Spleen (tissue), 11 donors: ENCODE results near the gene RYR3. TPM values are rescaled to one million over a fixed set of nuclear protein-coding genes. Genes with fewer than 3 reads are reported as not detected.

ENCODE experiments used
- DNase-seq: peaks from one replicate; pipeline ENCODE4 v3.0.0-alpha.2; 2020
- H3K27ac ChIP-seq, 8 donors: fragments of 200-600 bp; sonication (generic) in 7 of 8; 1 replicate in 4 of 8; 2 replicates in 4 of 8; pipeline versions ENCODE4 v1.5.0 to v1.8.0; 2016 to 2021; ENCODE audit warnings: inconsistent platforms in 4 of 8, mild to moderate bottlenecking in 4 of 8, moderate library complexity in 1 of 8
- H3K27me3 ChIP-seq, 7 donors: fragments of 200-600 bp; sonication (generic) in 6 of 7; replicated peaks in 1 of 7; 1 replicate in 4 of 7; 2 replicates in 3 of 7; pipeline versions ENCODE4 v1.5.0 to v1.8.0; 2016 to 2021; ENCODE audit warnings: inconsistent platforms in 3 of 7, mild to moderate bottlenecking in 1 of 7
- H3K36me3 ChIP-seq, 6 donors: fragments of 200-600 bp; sonication (generic) in 5 of 6; 1 replicate in 4 of 6; 2 replicates in 2 of 6; pipeline versions ENCODE4 v1.5.0 to v1.8.0; 2016 to 2021; ENCODE audit warnings: inconsistent platforms in 2 of 6
- H3K4me1 ChIP-seq, 6 donors: fragments of 200-600 bp; sonication (generic) in 5 of 6; 1 replicate in 3 of 6; 2 replicates in 3 of 6; pipeline versions ENCODE4 v1.5.0 to v1.8.0; 2016 to 2021; ENCODE audit warnings: inconsistent platforms in 3 of 6
- H3K4me3 ChIP-seq, 8 donors: fragments of 200-600 bp; sonication (generic) in 7 of 8; 1 replicate in 4 of 8; 2 replicates in 4 of 8; pipeline versions ENCODE4 v1.5.0 to v1.8.0; 2016 to 2021; ENCODE audit warnings: inconsistent platforms in 4 of 8, mild to moderate bottlenecking in 4 of 8, moderate library complexity in 2 of 8
- H3K9me3 ChIP-seq, 8 donors: fragments of 200-600 bp; sonication (generic) in 7 of 8; 1 replicate in 4 of 8; 2 replicates in 4 of 8; pipeline versions ENCODE4 v1.5.0 to v1.8.0; 2016 to 2021; ENCODE audit warnings: inconsistent platforms in 4 of 8
- CTCF ChIP-seq, 11 experiments: fragments of 200-600 bp in 7 of 11; fragments of 450-650 bp in 4 of 11; sonication (generic) in 4 of 11; IDR thresholded peaks in 8 of 11; conservative IDR thresholded peaks in 3 of 11; 1 replicate in 7 of 11; 2 replicates in 4 of 11; pipeline versions ENCODE4 v1.4.0 to v1.8.0; 2016 to 2021; ENCODE audit warnings: antibody characterized with exemption in 11 of 11, inconsistent platforms in 4 of 11, mild to moderate bottlenecking in 1 of 11
- POLR2A ChIP-seq, 3 donors: fragments of 450-650 bp; IDR thresholded peaks; one replicate each; pipeline ENCODE4 v1.5.1; 2017; ENCODE audit warnings: antibody characterized with exemption in 3 of 3, mild to moderate bottlenecking in 1 of 3
- POLR2AphosphoS5 ChIP-seq, 3 donors: sonication (generic); formaldehyde crosslinking; IDR thresholded peaks; one replicate each; pipeline ENCODE4 v1.5.1; 2017; ENCODE audit warnings: antibody characterized with exemption in 3 of 3
- WGBS, 5 donors: extraction: QIAGEN DNeasy Blood & Tissue Kit in 3 of 5; methylation state at CpG; one replicate each; pipeline versions ENCODE4 v1.1.5 to v1.1.7; 2013 to 2018; 5-methylcytosine and 5-hydroxymethylcytosine counted together
- intact Hi-C: fragments of 100-400 bp; cut with DNase I; formaldehyde crosslinking; loops from one replicate; pipeline ENCODE4 v1.15.0; 2023; ENCODE audit warnings: low total_unique reads
- polyA plus RNA-seq, 3 donors: library from polyadenylated mRNA; stranded (reverse); fragments of 200-250 nt; gene quantifications; one replicate each; pipeline ENCODE4 v1.2.1, GENCODE V29; 2013
- total RNA-seq, 7 donors: library from RNA; depleted of rRNA in 3 of 7; stranded (reverse); fragments of >200 nt in 3 of 7; fragmentation: NEBNext Ultra II Directional in 4 of 7; extraction: Animal tissue kit (Norgen Biotek cat#: 25700) in 4 of 7; gene quantifications; one replicate each; pipeline versions ENCODE4 v1.1.0 to v1.2.1, GENCODE V29; 2016 to 2021
- donor health status: healthy with polysubstance abuse.
- donor health status: DM: no; HTN: no; CAD: no; lungs with moderate emphysema.
- donor health status: DM: no; HTN: no; CAD: no.
- donor health status: Bipolar disorder and iron deficiency.
- donor health status: healthy.
- donor health status: DM: no; HTN: no; CAD: no.
- donor health status: DM: yes; HTN: yes; CAD: no.

Gene RYR3
- total and polyA plus RNA-seq, 10 donors: 0.11 to 5.9 (median 1.3) TPM

GRCh38 chr15:33788906-33789540, 478.3 kb downstream of the RYR3 start:
- intact Hi-C loops: no loop called here
- WGBS, 5 donors: 11 to 17% (median 16%) methylated on average over 9 of the region's 9 CpGs

GRCh38 chr15:33794453-33794852, 483.7 kb downstream of the RYR3 start:
- no peaks in the 10 kb centered on the region for H3K36me3 ChIP-seq
- H3K27ac ChIP-seq: no peak overlapping the region
- no peaks in the 10 kb centered on the region for H3K27me3 ChIP-seq
- DNase-seq: no peak
- 84 to 90% (median 86%) methylated on average over 5 of the region's 5 CpGs for WGBS, 5 donors
- no peaks in the 10 kb centered on the region for H3K4me1 ChIP-seq
- no peak overlapping the region for H3K4me3 ChIP-seq
- no peak for TF ChIP-seq POLR2A (IDR thresholded peaks at IDR 0.05)
- no peak for TF ChIP-seq CTCF (IDR thresholded peaks at IDR 0.05 in 8 of 11, conservative IDR thresholded peaks at IDR 0.05 in 3 of 11)
- no peak for TF ChIP-seq POLR2AphosphoS5 (IDR thresholded peaks at IDR 0.05)
- intact Hi-C loops: no loop called here
- H3K9me3 ChIP-seq: no peaks in the 10 kb centered on the region

More at GRCh38 chr15:33788906-33789540, 478.3 kb downstream of the RYR3 start:
- Histone ChIP-seq H3K27ac (no peak overlapping the region), H3K27me3 (no peaks in the 10 kb centered on the region), H3K36me3 (no peaks in the 10 kb centered on the region), H3K4me3 (no peak overlapping the region), H3K9me3 (no peaks in the 10 kb centered on the region), H3K4me1 (no peaks in the 10 kb centered on the region)
- no peak for TF ChIP-seq POLR2AphosphoS5 (IDR thresholded peaks at IDR 0.05)
- no peak for TF ChIP-seq POLR2A (IDR thresholded peaks at IDR 0.05)
- no peak for TF ChIP-seq CTCF (IDR thresholded peaks at IDR 0.05 in 8 of 11, conservative IDR thresholded peaks at IDR 0.05 in 3 of 11)
- no peak for DNase-seq

GRCh38 chr15:33795070-33795469, 484.3 kb downstream of the RYR3 start:
- no peaks in the 10 kb centered on the region for H3K9me3 ChIP-seq
- intact Hi-C loops: no loop called here
- TF ChIP-seq CTCF (IDR thresholded peaks at IDR 0.05 in 8 of 11, conservative IDR thresholded peaks at IDR 0.05 in 3 of 11): no peak
- TF ChIP-seq POLR2A (IDR thresholded peaks at IDR 0.05): no peak
- no peak for TF ChIP-seq POLR2AphosphoS5 (IDR thresholded peaks at IDR 0.05)
- DNase-seq: no peak
- no peaks in the 10 kb centered on the region for H3K36me3 ChIP-seq
- H3K4me1 ChIP-seq: no peaks in the 10 kb centered on the region
- 80 to 85% (median 81%) methylated on average over 3 of the region's 3 CpGs for WGBS, 5 donors
- no peak overlapping the region for H3K27ac ChIP-seq
- no peaks in the 10 kb centered on the region for H3K27me3 ChIP-seq
- H3K4me3 ChIP-seq: no peak overlapping the region

GRCh38 chr15:33797651-33798050, 486.9 kb downstream of the RYR3 start:
- intact Hi-C loops: no loop called here
- DNase-seq: no peak
- no peaks in the 10 kb centered on the region for H3K9me3 ChIP-seq
- H3K27me3 ChIP-seq: no peaks in the 10 kb centered on the region
- TF ChIP-seq POLR2AphosphoS5 (IDR thresholded peaks at IDR 0.05) (no peak), POLR2A (IDR thresholded peaks at IDR 0.05) (no peak), CTCF (IDR thresholded peaks at IDR 0.05 in 8 of 11, conservative IDR thresholded peaks at IDR 0.05 in 3 of 11) (no peak)
- H3K4me1 ChIP-seq: no peaks in the 10 kb centered on the region
- 80 to 93% (median 83%) methylated on average over 2 of the region's 2 CpGs for WGBS, 5 donors
- H3K4me3 ChIP-seq: no peak overlapping the region
- H3K36me3 ChIP-seq: no peaks in the 10 kb centered on the region
- no peak overlapping the region for H3K27ac ChIP-seq
